Right lobe of liver (tissue), 6 donors: Measurements from ENCODE around the gene CAMTA1. TPM values are rescaled to one million over a fixed set of nuclear protein-coding genes. Genes with fewer than 3 reads are reported as not detected.

Experiments used
- ATAC-seq, 4 donors: fragments of 200-7000 bp; cut with Tn5 transposase; one replicate each; pipeline ENCODE4 v1.9.1; 2020; ENCODE audit warnings: mild to moderate bottlenecking in 4 of 4, moderate library complexity in 4 of 4
- DNase-seq, 3 donors: peaks; one replicate each; pipeline ENCODE4 v3.0.0-alpha.2; 2020
- H3K27ac ChIP-seq, 3 donors: fragments of 200-600 bp; one replicate each; pipeline ENCODE4 v1.8.0; 2022
- H3K27me3 ChIP-seq, 2 donors: fragments of 200-600 bp; one replicate each; pipeline ENCODE4 v1.8.0; 2022
- H3K36me3 ChIP-seq, 4 donors: fragments of 200-600 bp; sonication (generic) in 1 of 4; one replicate each; pipeline versions ENCODE4 v1.5.1 to v1.8.0; 2017 to 2022; ENCODE audit warnings: control low read depth in 1 of 4
- H3K4me1 ChIP-seq, 4 donors: fragments of 200-600 bp; sonication (generic) in 1 of 4; one replicate each; pipeline versions ENCODE4 v1.5.1 to v1.8.0; 2017 to 2022; ENCODE audit warnings: control low read depth in 1 of 4
- H3K4me3 ChIP-seq, 3 donors: fragments of 200-600 bp; one replicate each; pipeline ENCODE4 v1.8.0; 2022
- H3K9me3 ChIP-seq, 4 donors: fragments of 200-600 bp; sonication (generic) in 1 of 4; one replicate each; pipeline versions ENCODE4 v1.5.1 to v1.8.0; 2017 to 2022; ENCODE audit warnings: control low read depth in 1 of 4
- POLR2A ChIP-seq: fragments of 450-650 bp; IDR thresholded peaks from one replicate; pipeline ENCODE4 v1.6.1; 2017; ENCODE audit warnings: antibody characterized with exemption, mild to moderate bottlenecking
- WGBS: methylation state at CpG from one replicate; pipeline ENCODE4 v1.1.6; 2018; ENCODE audit warnings: low coverage, low lambda C conversion rate; ENCODE audit not compliant: insufficient coverage; ENCODE audit errors: missing lambda C conversion rate; 5-methylcytosine and 5-hydroxymethylcytosine counted together
- intact Hi-C, 2 donors: fragments of 100-400 bp; cut with DNase I; formaldehyde crosslinking; loops; one replicate each; pipeline versions ENCODE4 v1.11.2 to v1.14.1; 2022
- total RNA-seq, 6 experiments: library from RNA; depleted of rRNA in 2 of 6; stranded (reverse); fragments of >200 nt in 2 of 6; fragmentation: NEBNext Ultra II Directional in 3 of 6; extraction: Animal tissue kit (Norgen Biotek cat#: 25700) in 3 of 6; gene quantifications; one replicate each; pipeline versions ENCODE4 v1.1.0 to v1.2.4, GENCODE V29; 2016 to 2023
- TF ChIP-seq, protein P1 (sequence below), 4 donors: fragments of 200-600 bp in 3 of 4; fragments of 450-650 bp in 1 of 4; IDR thresholded peaks; one replicate each; pipeline versions ENCODE4 v1.5.1 to v1.8.0; 2016 to 2022; ENCODE audit warnings: antibody characterized with exemption in 4 of 4, mild to moderate bottlenecking in 2 of 4
- donor health status: DM: no; HTN: yes; CAD: no.
- donor health status: DM: no; HTN: no; CAD: no.
- donor health status: DM: no; HTN: no; CAD: no.
- donor health status: DM: no; HTN: yes; CAD: no.
- donor health status: DM: no; HTN: yes; CAD: no.

The CAMTA1 gene
- total RNA-seq, 6 experiments from 2014 or later: 32.3 to 49.4 (median 37.2) TPM

DNA sequence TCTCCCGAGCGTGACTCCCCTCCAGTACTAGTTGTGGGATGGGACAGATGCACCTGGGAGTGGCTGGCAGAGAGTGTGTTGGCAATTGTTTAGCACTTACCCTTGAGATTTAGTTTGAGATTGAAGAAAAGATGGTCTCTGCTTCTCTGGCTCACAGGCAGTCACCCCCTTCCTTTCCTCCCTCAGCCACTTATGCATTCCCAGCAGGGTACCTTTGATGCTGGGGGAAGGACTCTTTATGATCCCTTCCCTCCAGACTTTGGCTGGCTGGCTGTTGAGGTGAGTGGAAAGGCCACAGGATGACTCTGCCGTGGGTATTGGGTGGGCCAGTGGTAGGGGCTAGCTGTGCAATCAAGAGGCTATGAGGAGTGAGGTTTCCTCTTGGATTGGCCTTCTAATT is 236.8 kb downstream of the CAMTA1 start:
- intact Hi-C loops: no loop called here
- WGBS: 86% methylated on average over 3 of the region's 3 CpGs

DNA sequence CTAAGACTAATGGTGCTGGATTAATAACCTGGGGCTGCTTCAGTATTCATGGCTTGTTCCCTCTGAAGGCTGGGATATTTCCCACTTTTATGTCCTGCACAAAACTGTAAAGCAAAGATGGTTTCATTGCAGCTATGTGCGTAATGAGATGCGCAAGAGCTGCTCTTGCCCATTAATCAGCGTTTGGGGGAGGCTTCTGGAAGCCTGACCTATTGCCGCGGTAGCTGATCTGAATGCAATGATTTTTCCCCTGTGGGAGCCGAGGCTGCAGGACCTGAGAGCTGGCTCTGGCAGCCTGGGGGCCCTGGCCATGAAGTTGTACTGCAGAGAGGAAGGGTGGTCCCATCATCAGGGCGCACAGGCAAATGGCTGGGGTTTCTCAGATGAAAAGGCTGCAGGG is 239.8 kb downstream of the CAMTA1 start:
- whole genome bisulfite sequencing: 85% methylated on average over 5 of the region's 7 CpGs
- H3K4me1 ChIP-seq: no peaks in the 10 kb centered on the region
- ATAC-seq (no peak), DNase-seq (no peak)
- no peak overlapping the region for H3K4me3 ChIP-seq
- H3K27me3 ChIP-seq: no peaks in the 10 kb centered on the region
- no peak overlapping the region for H3K27ac ChIP-seq
- no peaks in the 10 kb centered on the region for H3K36me3 ChIP-seq
- TF ChIP-seq, protein P1, sequence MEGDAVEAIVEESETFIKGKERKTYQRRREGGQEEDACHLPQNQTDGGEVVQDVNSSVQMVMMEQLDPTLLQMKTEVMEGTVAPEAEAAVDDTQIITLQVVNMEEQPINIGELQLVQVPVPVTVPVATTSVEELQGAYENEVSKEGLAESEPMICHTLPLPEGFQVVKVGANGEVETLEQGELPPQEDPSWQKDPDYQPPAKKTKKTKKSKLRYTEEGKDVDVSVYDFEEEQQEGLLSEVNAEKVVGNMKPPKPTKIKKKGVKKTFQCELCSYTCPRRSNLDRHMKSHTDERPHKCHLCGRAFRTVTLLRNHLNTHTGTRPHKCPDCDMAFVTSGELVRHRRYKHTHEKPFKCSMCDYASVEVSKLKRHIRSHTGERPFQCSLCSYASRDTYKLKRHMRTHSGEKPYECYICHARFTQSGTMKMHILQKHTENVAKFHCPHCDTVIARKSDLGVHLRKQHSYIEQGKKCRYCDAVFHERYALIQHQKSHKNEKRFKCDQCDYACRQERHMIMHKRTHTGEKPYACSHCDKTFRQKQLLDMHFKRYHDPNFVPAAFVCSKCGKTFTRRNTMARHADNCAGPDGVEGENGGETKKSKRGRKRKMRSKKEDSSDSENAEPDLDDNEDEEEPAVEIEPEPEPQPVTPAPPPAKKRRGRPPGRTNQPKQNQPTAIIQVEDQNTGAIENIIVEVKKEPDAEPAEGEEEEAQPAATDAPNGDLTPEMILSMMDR (IDR thresholded peaks at IDR 0.05): no peak
- intact Hi-C loops: no loop called here
- no peaks in the 10 kb centered on the region for H3K9me3 ChIP-seq

More for the DNA sequence above, 236.8 kb downstream of the CAMTA1 start:
- TF ChIP-seq, protein P1 (IDR thresholded peaks at IDR 0.05): no peak
- TF ChIP-seq POLR2A: no peak
- no peaks in the 10 kb centered on the region for H3K36me3 ChIP-seq
- DNase-seq (no peak), ATAC-seq (no peak)
- H3K9me3 ChIP-seq: no peaks in the 10 kb centered on the region
- H3K4me1 ChIP-seq: peaks cover 0 to 7% (median 0%) of the 10 kb centered on the region in 4 donors
- no peaks in the 10 kb centered on the region for H3K27me3 ChIP-seq
- no peak overlapping the region for H3K27ac ChIP-seq
- no peak overlapping the region for H3K4me3 ChIP-seq

DNA sequence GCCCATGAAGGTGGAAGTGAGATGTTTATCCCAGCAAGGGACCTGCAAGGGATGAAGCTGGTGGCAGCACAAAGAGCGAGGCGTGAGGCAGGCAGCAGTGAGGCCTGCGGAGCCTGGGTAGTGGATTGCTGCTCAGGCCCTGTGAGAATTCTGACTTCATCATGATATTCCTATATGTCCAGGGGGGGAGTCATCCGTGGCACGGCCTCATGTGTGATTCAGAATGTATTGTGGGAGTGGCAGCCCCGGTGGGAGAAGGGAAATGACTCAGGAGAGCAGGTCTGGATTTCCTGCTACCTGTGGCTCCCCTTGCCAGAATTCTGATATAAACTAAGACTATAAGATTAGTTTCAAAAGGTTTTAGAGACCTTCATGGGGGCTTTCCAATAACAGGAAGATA is 240.9 kb downstream of the CAMTA1 start:
- WGBS: 40% methylated on average over 1 of the region's 6 CpGs
- DNase-seq: no peak

DNA sequence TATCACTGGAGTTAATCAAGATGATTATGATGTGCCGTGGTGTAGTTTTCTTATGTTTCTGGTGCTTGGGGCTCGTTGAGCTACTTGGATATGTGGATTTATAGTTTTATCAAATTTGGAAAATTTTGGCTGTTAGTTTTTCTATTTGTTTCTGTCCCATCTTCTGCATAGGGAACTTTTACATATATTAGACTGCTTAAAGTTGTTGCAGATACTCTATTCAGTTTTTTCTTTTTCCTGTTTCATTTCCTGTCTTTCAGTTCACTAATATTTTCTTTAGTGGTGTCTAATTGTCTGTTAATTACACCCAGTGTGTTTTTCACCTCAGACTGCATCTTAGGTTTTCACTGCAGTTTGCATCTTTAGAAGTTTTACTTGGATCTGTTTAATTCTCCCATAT is 247.7 kb downstream of the CAMTA1 start:
- 54% methylated on average over 2 of the region's 2 CpGs for WGBS
- intact Hi-C loops: no loop called here
- H3K4me3 ChIP-seq: no peak overlapping the region
- no peak for DNase-seq
- no peak for TF ChIP-seq POLR2A
- TF ChIP-seq, protein P1 (IDR thresholded peaks at IDR 0.05): no peak
- no peaks in the 10 kb centered on the region for H3K27me3 ChIP-seq
- no peak for ATAC-seq
- H3K27ac ChIP-seq: no peak overlapping the region
- H3K36me3 ChIP-seq: no peaks in the 10 kb centered on the region
- H3K4me1 ChIP-seq: no peaks in the 10 kb centered on the region
- H3K9me3 ChIP-seq: no peaks in the 10 kb centered on the region

More for the DNA sequence above, 240.9 kb downstream of the CAMTA1 start:
- no peaks in the 10 kb centered on the region for H3K4me1 ChIP-seq
- H3K4me3 ChIP-seq: no peak overlapping the region
- no peaks in the 10 kb centered on the region for H3K36me3 ChIP-seq
- no peaks in the 10 kb centered on the region for H3K27me3 ChIP-seq
- no peaks in the 10 kb centered on the region for H3K9me3 ChIP-seq
- ATAC-seq: no peak
- intact Hi-C loops: no loop called here
- TF ChIP-seq, protein P1 (IDR thresholded peaks at IDR 0.05): no peak
- no peak for TF ChIP-seq POLR2A
- no peak overlapping the region for H3K27ac ChIP-seq

DNA sequence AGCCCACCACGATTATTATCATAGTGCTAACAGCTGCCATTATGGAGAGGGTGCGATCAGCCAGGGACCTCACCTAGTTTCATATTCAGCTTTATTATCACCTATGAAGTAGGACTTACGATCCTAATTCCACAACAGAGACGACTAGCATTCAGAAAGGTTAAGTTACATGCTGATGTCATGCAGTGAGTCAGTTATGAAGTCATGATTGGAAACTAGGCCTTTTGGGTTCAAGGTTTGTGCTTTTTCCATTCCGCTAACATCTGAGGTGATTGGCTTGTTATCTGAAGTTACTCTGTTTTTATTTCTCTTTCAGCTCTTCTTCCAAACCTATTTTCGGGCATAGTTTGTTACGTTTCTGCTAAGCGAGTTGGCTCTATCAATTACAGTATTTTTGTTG is 251.1 kb downstream of the CAMTA1 start:
- no peak overlapping the region for H3K27ac ChIP-seq
- ATAC-seq (no peak), DNase-seq (no peak)
- H3K4me1 ChIP-seq: no peaks in the 10 kb centered on the region
- no peak overlapping the region for H3K4me3 ChIP-seq
- intact Hi-C loops: no loop called here
- H3K36me3 ChIP-seq: no peaks in the 10 kb centered on the region
- TF ChIP-seq, protein P1 (IDR thresholded peaks at IDR 0.05): no peak
- TF ChIP-seq POLR2A: no peak
- H3K27me3 ChIP-seq: no peaks in the 10 kb centered on the region
- H3K9me3 ChIP-seq: no peaks in the 10 kb centered on the region
- 85% methylated on average over 8 of the region's 8 CpGs for WGBS
